Kidney (tissue), 14 donors: Measurements from ENCODE around the gene SLC4A8. TPM values are rescaled to one million over a fixed set of nuclear protein-coding genes. Genes with fewer than 3 reads are reported as not detected.

Source experiments
- DNase-seq, 5 donors: peaks; one replicate each; pipeline ENCODE4 v3.0.0-alpha.2; 2013 to 2020
- FAIRE-seq: peaks from 2 replicates; lab custom pipeline; 2012; peaks lifted over from hg19 to GRCh38; lab: Jason Lieb, UNC
- H3K27ac ChIP-seq, 2 donors: one replicate each; pipeline ENCODE4 v1.7.0; 2013; ENCODE audit warnings: low read depth in 2 of 2, low read length in 2 of 2, inconsistent platforms in 1 of 2
- H3K27me3 ChIP-seq: one replicate; pipeline ENCODE4 v1.7.1; 2013; ENCODE audit warnings: low read length, inconsistent platforms; ENCODE audit not compliant: control insufficient read depth, insufficient read depth
- H3K36me3 ChIP-seq, 3 donors: one replicate each; pipeline versions ENCODE4 v1.7.0 to v1.7.1; 2013; ENCODE audit warnings: low read length in 3 of 3, control low read depth in 1 of 3, inconsistent platforms in 1 of 3; ENCODE audit not compliant: insufficient read depth in 3 of 3, control insufficient read depth in 2 of 3
- H3K4me1 ChIP-seq, 3 donors: one replicate each; pipeline versions ENCODE4 v1.7.0 to v1.7.1; 2013; ENCODE audit warnings: low read length in 3 of 3, inconsistent platforms in 1 of 3, low read depth in 1 of 3; ENCODE audit not compliant: control insufficient read depth in 2 of 3, insufficient read depth in 2 of 3
- H3K4me3 ChIP-seq, 3 donors: one replicate each; pipeline versions ENCODE4 v1.7.0 to v1.8.1; 2013; ENCODE audit warnings: low read length in 3 of 3, control low read depth in 1 of 3, inconsistent platforms in 1 of 3
- H3K9ac ChIP-seq, 3 donors: one replicate each; pipeline versions ENCODE4 v1.7.0 to v1.7.1; 2013; ENCODE audit warnings: low read length in 3 of 3, control low read depth in 1 of 3, inconsistent platforms in 1 of 3
- H3K9me3 ChIP-seq, 3 donors: one replicate each; pipeline versions ENCODE4 v1.7.0 to v1.7.1; 2013; ENCODE audit warnings: low read length in 3 of 3, control low read depth in 1 of 3, inconsistent platforms in 1 of 3; ENCODE audit not compliant: control insufficient read depth in 2 of 3, insufficient read depth in 1 of 3
- intact Hi-C: fragments of 100-400 bp; cut with DNase I; formaldehyde crosslinking; loops from one replicate; pipeline ENCODE4 v1.11.1; 2022
- polyA plus RNA-seq: library from polyadenylated mRNA; stranded (reverse); fragments of 350-450 nt; fragmentation: Illumina TruSeq; extraction: RNeasy Lipid Tissue Mini Kit (QIAGEN cat#74804); gene quantifications from one replicate; pipeline ENCODE4 v1.2.3, GENCODE V29; 2014; ENCODE audit warnings: low read depth, low replicate concordance; ENCODE audit not compliant: insufficient read depth
- total RNA-seq: library from RNA; stranded (reverse); fragmentation: NEBNext Ultra II Directional; extraction: Animal tissue kit (Norgen Biotek cat#: 25700); gene quantifications from one replicate; pipeline ENCODE4 v1.2.1, GENCODE V29; 2021
- TF ChIP-seq, protein P1 (sequence below): IDR thresholded peaks from 3 replicates; pipeline ENCODE4 v1.5.1; 2012; ENCODE audit warnings: mild to moderate bottlenecking, moderate library complexity, borderline replicate concordance; ENCODE audit not compliant: insufficient read depth; ENCODE audit errors: extremely low read depth
- donor health status: control.
- donor health status: control.
- donor health status: control.
- donor health status: control.
- donor health status: control.
- donor health status: DM: yes; HTN: yes; CAD: no.
- donor health status: Normal renal cell carcinoma (clear cell type).

Gene SLC4A8
- total and polyA plus RNA-seq, 2 donors from 2014 or later = 2.4 to 3.4 TPM

DNA sequence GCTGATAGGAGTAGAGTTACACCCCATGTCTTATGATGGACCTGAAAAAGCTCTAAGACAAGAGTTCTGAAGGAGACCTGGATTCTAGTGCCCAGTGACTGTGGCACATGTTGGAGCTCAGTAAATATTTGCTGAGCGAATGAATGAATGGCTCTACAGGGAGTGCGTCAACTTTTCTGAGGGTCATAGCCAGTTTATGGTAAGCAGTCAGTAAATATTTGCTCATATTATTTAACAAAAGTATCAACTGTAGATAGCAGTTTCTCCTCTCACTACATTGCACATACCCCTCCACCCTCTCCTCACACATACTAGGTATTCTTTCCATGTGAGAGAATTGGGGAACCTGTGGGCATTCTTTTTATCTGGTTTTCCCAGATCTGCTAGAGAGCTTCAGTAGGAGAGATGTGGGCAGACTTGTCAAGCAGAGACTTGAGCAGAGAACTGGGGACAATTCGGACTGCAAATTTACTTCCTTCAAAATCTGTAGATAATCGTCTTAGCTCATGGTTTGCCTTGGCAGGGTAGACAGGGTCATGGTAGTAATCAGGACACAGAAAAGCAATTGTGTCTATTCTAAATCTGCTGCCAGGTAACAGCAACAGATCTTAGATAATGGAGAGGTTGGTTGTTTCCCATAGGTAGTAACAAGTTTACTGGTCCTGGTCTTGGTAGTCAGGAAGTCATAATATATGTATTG, 5.7 kb downstream of the SLC4A8 start:
- Histone ChIP-seq H3K27ac (no peak overlapping the region), H3K36me3 (no peaks in the 10 kb centered on the region), H3K9ac (no peak overlapping the region), H3K27me3 (no peaks in the 10 kb centered on the region), H3K9me3 (no peaks in the 10 kb centered on the region), H3K4me1 (peaks cover 0 to 4% (median 0%) of the 10 kb centered on the region in 3 donors), H3K4me3 (no peak overlapping the region)
- intact Hi-C loops = no loop called here
- no peak for FAIRE-seq
- TF ChIP-seq, protein P1, sequence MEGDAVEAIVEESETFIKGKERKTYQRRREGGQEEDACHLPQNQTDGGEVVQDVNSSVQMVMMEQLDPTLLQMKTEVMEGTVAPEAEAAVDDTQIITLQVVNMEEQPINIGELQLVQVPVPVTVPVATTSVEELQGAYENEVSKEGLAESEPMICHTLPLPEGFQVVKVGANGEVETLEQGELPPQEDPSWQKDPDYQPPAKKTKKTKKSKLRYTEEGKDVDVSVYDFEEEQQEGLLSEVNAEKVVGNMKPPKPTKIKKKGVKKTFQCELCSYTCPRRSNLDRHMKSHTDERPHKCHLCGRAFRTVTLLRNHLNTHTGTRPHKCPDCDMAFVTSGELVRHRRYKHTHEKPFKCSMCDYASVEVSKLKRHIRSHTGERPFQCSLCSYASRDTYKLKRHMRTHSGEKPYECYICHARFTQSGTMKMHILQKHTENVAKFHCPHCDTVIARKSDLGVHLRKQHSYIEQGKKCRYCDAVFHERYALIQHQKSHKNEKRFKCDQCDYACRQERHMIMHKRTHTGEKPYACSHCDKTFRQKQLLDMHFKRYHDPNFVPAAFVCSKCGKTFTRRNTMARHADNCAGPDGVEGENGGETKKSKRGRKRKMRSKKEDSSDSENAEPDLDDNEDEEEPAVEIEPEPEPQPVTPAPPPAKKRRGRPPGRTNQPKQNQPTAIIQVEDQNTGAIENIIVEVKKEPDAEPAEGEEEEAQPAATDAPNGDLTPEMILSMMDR = no peak
- no peak for DNase-seq

- FAIRE-seq (no peak), DNase-seq (no peak)
- Histone ChIP-seq H3K27me3 (no peaks in the 10 kb centered on the region), H3K9me3 (no peaks in the 10 kb centered on the region), H3K36me3 (no peaks in the 10 kb centered on the region), H3K4me1 (peaks cover 0 to 4% (median 0%) of the 10 kb centered on the region in 3 donors), H3K9ac (no peak overlapping the region), H3K4me3 (no peak overlapping the region), H3K27ac (no peak overlapping the region)
- intact Hi-C loops = no loop called here
- TF ChIP-seq, protein P1 = no peak
These were observed 8.3 kb downstream of the SLC4A8 start for GRCh38 chr12:51432921-51433320.

DNA sequence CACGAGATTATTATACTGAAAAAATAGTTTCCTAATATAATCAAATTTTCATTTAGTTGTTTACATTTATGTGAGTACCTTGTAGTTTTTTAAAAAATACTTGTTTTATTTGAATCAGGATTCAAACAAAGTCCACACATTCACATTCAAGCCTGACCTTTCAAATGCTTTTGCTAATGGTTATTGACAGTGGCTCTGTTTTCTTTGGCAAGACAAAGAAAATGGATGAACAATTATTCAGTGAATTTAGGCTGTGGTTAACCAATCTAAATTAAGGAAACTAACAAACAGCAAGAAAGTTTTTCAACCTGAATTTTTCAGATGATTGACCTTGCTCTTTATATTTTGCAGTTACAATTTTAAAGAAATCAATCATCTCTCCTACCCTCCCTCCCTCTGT, 9.7 kb downstream of the SLC4A8 start:
- no peak overlapping the region for H3K9ac ChIP-seq
- H3K27me3 ChIP-seq = no peaks in the 10 kb centered on the region
- H3K9me3 ChIP-seq = no peaks in the 10 kb centered on the region
- intact Hi-C loops = no loop called here
- H3K4me1 ChIP-seq = peaks cover 0 to 4% (median 0%) of the 10 kb centered on the region in 3 donors
- H3K36me3 ChIP-seq = no peaks in the 10 kb centered on the region
- FAIRE-seq (no peak), DNase-seq (no peak)
- H3K27ac ChIP-seq = no peak overlapping the region
- TF ChIP-seq, protein P1 = no peak
- no peak overlapping the region for H3K4me3 ChIP-seq
